OCI-LY3 (cell line): ENCODE results near the gene FAM3C.

ENCODE experiments used
- H2AFZ ChIP-seq: fragments of 200-600, 300-600 bp; shearing (Covaris generic); 2 replicates; pipeline ENCODE4 v1.6.0; 2014; ENCODE audit warnings: antibody characterized with exemption, low read depth, low read length
- H3K27ac ChIP-seq: fragments of 200-600, 300-600 bp; sonication (generic); 2 replicates; pipeline ENCODE4 v1.5.1; 2014; ENCODE audit warnings: mild to moderate bottlenecking, low read length, moderate library complexity, mixed read lengths
- H3K27me3 ChIP-seq: fragments of 200-600, 300-600 bp; sonication (generic); 2 replicates; pipeline ENCODE4 v1.6.1; 2014; ENCODE audit warnings: low read depth, low read length, mixed read lengths
- H3K36me3 ChIP-seq: fragments of 200-600, 300-600 bp; sonication (generic); replicated peaks from 2 replicates; pipeline ENCODE3; 2014; ENCODE audit warnings: low read depth, low read length, mixed read lengths
- H3K4me1 ChIP-seq: fragments of 300-600, 200-600 bp; sonication (generic); 2 replicates; pipeline ENCODE4 v1.6.1; 2014; ENCODE audit warnings: low read length, mixed read lengths
- H3K4me2 ChIP-seq: fragments of 200-600, 300-600 bp; sonication (generic); 2 replicates; pipeline ENCODE4 v1.6.1; 2014; ENCODE audit warnings: low read length, mixed read lengths
- H3K4me3 ChIP-seq: fragments of 300-600, 200-600 bp; sonication (generic); 2 replicates; pipeline ENCODE4 v1.5.1; 2014; ENCODE audit warnings: antibody characterized with exemption, mild to moderate bottlenecking, low read length, moderate library complexity
- H3K79me2 ChIP-seq: fragments of 300-600, 200-600 bp; shearing (Covaris generic); 2 replicates; pipeline ENCODE4 v1.6.1; 2014; ENCODE audit warnings: mild to moderate bottlenecking, low read length, mixed read lengths
- H3K9ac ChIP-seq: fragments of 300-600, 200-600 bp; shearing (Covaris generic); 2 replicates; pipeline ENCODE4 v1.6.0; 2014; ENCODE audit warnings: mild to moderate bottlenecking, low read length, moderate library complexity
- H3K9me3 ChIP-seq: fragments of 200-600, 300-600 bp; shearing (Covaris generic); 2 replicates; pipeline ENCODE4 v1.6.1; 2014; ENCODE audit warnings: low read length, mixed read lengths; ENCODE audit not compliant: insufficient read depth
- H4K20me1 ChIP-seq: fragments of 200-600, 300-600 bp; sonication (generic); 2 replicates; pipeline ENCODE4 v1.6.1; 2016; ENCODE audit warnings: low read length, mixed read lengths; ENCODE audit not compliant: insufficient read depth
- CTCF ChIP-seq: fragments of 200-600, 300-600 bp; sonication (generic); IDR thresholded peaks from 2 replicates; pipeline ENCODE4 v1.5.1; 2014; ENCODE audit warnings: antibody characterized with exemption, low read length, low read depth
- EZH2phosphoT487 ChIP-seq: fragments of 200-600 bp; shearing (Covaris generic); IDR thresholded peaks from 2 replicates; pipeline ENCODE4 v1.6.1; 2018; ENCODE audit warnings: antibody characterized with exemption, mixed run types, low read depth

Gene FAM3C

GRCh38 chr7:121416533-121416932 lies 20.4 kb upstream of the FAM3C start:
- Histone ChIP-seq H3K4me2 (no peak overlapping the region), H3K4me1 (peaks cover 4% of the 10 kb centered on the region), H3K9ac (no peak overlapping the region), H3K79me2 (no peaks in the 10 kb centered on the region), H3K27me3 (peaks cover 10% of the 10 kb centered on the region; the same call in 1 of the 2 replicates), H2AFZ (no peak overlapping the region), H3K27ac (no peak overlapping the region), H3K36me3 (no peaks in the 10 kb centered on the region), H3K9me3 (no peaks in the 10 kb centered on the region), H4K20me1 (no peaks in the 10 kb centered on the region), H3K4me3 (no peak overlapping the region)
- no peak for TF ChIP-seq EZH2phosphoT487
- TF ChIP-seq CTCF: no peak

GRCh38 chr7:121414436-121414835 lies 18.3 kb upstream of the FAM3C start:
- no peak for TF ChIP-seq EZH2phosphoT487
- no peak for TF ChIP-seq CTCF
- Histone ChIP-seq H3K4me3 (no peak overlapping the region), H3K9me3 (no peaks in the 10 kb centered on the region), H3K36me3 (no peaks in the 10 kb centered on the region), H3K4me1 (peaks cover 16% of the 10 kb centered on the region), H3K4me2 (no peak overlapping the region), H2AFZ (no peak overlapping the region), H3K79me2 (no peaks in the 10 kb centered on the region), H3K27ac (no peak overlapping the region), H4K20me1 (no peaks in the 10 kb centered on the region), H3K9ac (no peak overlapping the region), H3K27me3 (peaks cover 10% of the 10 kb centered on the region; the same call in 1 of the 2 replicates)

GRCh38 chr7:121411597-121411979 lies 15.5 kb upstream of the FAM3C start:
- no peaks in the 10 kb centered on the region for H3K9me3 ChIP-seq
- H3K9ac ChIP-seq: no peak overlapping the region
- H3K4me2 ChIP-seq: peak overlapping the region; percentile 84
- H2AFZ ChIP-seq: no peak overlapping the region
- H3K27me3 ChIP-seq: peaks cover 10% of the 10 kb centered on the region; the same call in 1 of the 2 replicates
- no peak overlapping the region for H3K27ac ChIP-seq
- peaks cover 16% of the 10 kb centered on the region for H3K4me1 ChIP-seq
- H4K20me1 ChIP-seq: no peaks in the 10 kb centered on the region
- no peaks in the 10 kb centered on the region for H3K36me3 ChIP-seq
- H3K79me2 ChIP-seq: no peaks in the 10 kb centered on the region
- TF ChIP-seq EZH2phosphoT487 (no peak), CTCF (no peak)
- peak overlapping the region; percentile 62 for H3K4me3 ChIP-seq

GRCh38 chr7:121410829-121411596 lies 14.9 kb upstream of the FAM3C start:
- Histone ChIP-seq H3K4me2 (peak overlapping the region; percentile 84), H3K79me2 (no peaks in the 10 kb centered on the region), H3K27ac (no peak overlapping the region), H3K27me3 (peaks cover 10% of the 10 kb centered on the region; the same call in 1 of the 2 replicates), H3K9ac (no peak overlapping the region), H3K36me3 (no peaks in the 10 kb centered on the region), H2AFZ (no peak overlapping the region), H3K9me3 (no peaks in the 10 kb centered on the region), H3K4me1 (peaks cover 16% of the 10 kb centered on the region), H4K20me1 (no peaks in the 10 kb centered on the region), H3K4me3 (peak overlapping the region; percentile 62)
- no peak for TF ChIP-seq CTCF
- TF ChIP-seq EZH2phosphoT487: no peak
